ENCODE measurements around the gene CHGA.

CHGA gene

GRCh38 chr14:92902191-92902590 is 20.8 kb upstream of the CHGA start (continued):
- TF ChIP-seq CSDC2 (CRISPR knock-in tag; IDR thresholded peaks at IDR 0.05) (no peak), ZNF8 (CRISPR knock-in tag; IDR thresholded peaks at IDR 0.05) (no peak), TCF4 (CRISPR knock-in tag; IDR thresholded peaks at IDR 0.05; ENCODE audit: borderline replicate concordance) (no peak), RARB (CRISPR knock-in tag; IDR thresholded peaks at IDR 0.05) (no peak)

GRCh38 chr14:92902726-92903125 is 20.2 kb upstream of the CHGA start:
- no peak for ATAC-seq
- TF ChIP-seq RARB (CRISPR knock-in tag; IDR thresholded peaks at IDR 0.05): no peak

- no peak for ATAC-seq
- no peak for TF ChIP-seq OSR1 (CRISPR knock-in tag; IDR thresholded peaks at IDR 0.05)
- no peak for TF ChIP-seq PPARA (CRISPR knock-in tag; IDR thresholded peaks at IDR 0.05; ENCODE audit: borderline replicate concordance)
- no peak for TF ChIP-seq ISL1 (CRISPR knock-in tag; IDR thresholded peaks at IDR 0.05)
- no peak for TF ChIP-seq CSDC2 (CRISPR knock-in tag; IDR thresholded peaks at IDR 0.05)
- no peak for TF ChIP-seq POU6F1 (CRISPR knock-in tag; IDR thresholded peaks at IDR 0.05; ENCODE audit: borderline replicate concordance, low read depth)
- TF ChIP-seq TCF4 (CRISPR knock-in tag; IDR thresholded peaks at IDR 0.05; ENCODE audit: borderline replicate concordance): no peak
- no peak for TF ChIP-seq TSHZ2 (CRISPR knock-in tag; IDR thresholded peaks at IDR 0.05)
- no peak for TF ChIP-seq CREB5 (CRISPR knock-in tag; IDR thresholded peaks at IDR 0.05; ENCODE audit: low read depth)
- TF ChIP-seq CSRNP3 (CRISPR knock-in tag; IDR thresholded peaks at IDR 0.05): no peak
These were observed 19.6 kb upstream of the CHGA start for GRCh38 chr14:92903359-92903758.

- ATAC-seq: no peak
- TF ChIP-seq GLIS3 (CRISPR knock-in tag; IDR thresholded peaks at IDR 0.05) (no peak), OSR1 (CRISPR knock-in tag; IDR thresholded peaks at IDR 0.05) (no peak), CSRNP3 (CRISPR knock-in tag; IDR thresholded peaks at IDR 0.05) (no peak), CREB5 (CRISPR knock-in tag; IDR thresholded peaks at IDR 0.05; ENCODE audit: low read depth) (no peak), BACH2 (CRISPR knock-in tag; IDR thresholded peaks at IDR 0.05; ENCODE audit: borderline replicate concordance) (no peak), TOX (CRISPR knock-in tag; IDR thresholded peaks at IDR 0.05; ENCODE audit: borderline replicate concordance) (no peak), PATZ1 (CRISPR knock-in tag; IDR thresholded peaks at IDR 0.05; ENCODE audit: borderline replicate concordance) (no peak), CSDC2 (CRISPR knock-in tag; IDR thresholded peaks at IDR 0.05) (no peak), POU6F1 (CRISPR knock-in tag; IDR thresholded peaks at IDR 0.05; ENCODE audit: borderline replicate concordance, low read depth) (no peak), RARB (CRISPR knock-in tag; IDR thresholded peaks at IDR 0.05) (no peak), TCF4 (CRISPR knock-in tag; IDR thresholded peaks at IDR 0.05; ENCODE audit: borderline replicate concordance) (no peak), ARNTL (CRISPR knock-in tag; IDR thresholded peaks at IDR 0.05; ENCODE audit: borderline replicate concordance, low read depth) (no peak), SNAI2 (CRISPR knock-in tag; IDR thresholded peaks at IDR 0.05) (no peak), TSHZ2 (CRISPR knock-in tag; IDR thresholded peaks at IDR 0.05) (no peak)
These were observed 17.3 kb upstream of the CHGA start for GRCh38 chr14:92905667-92906066.
